ENCODE measurements around the gene STX1A. TPM values are rescaled to one million over a fixed set of nuclear protein-coding genes. Genes with fewer than 3 reads are reported as not detected.

Gene STX1A
- total RNA-seq, 8 experiments from 2014 or later: 7.1 to 50.5 (median 17.0) TPM

DNA sequence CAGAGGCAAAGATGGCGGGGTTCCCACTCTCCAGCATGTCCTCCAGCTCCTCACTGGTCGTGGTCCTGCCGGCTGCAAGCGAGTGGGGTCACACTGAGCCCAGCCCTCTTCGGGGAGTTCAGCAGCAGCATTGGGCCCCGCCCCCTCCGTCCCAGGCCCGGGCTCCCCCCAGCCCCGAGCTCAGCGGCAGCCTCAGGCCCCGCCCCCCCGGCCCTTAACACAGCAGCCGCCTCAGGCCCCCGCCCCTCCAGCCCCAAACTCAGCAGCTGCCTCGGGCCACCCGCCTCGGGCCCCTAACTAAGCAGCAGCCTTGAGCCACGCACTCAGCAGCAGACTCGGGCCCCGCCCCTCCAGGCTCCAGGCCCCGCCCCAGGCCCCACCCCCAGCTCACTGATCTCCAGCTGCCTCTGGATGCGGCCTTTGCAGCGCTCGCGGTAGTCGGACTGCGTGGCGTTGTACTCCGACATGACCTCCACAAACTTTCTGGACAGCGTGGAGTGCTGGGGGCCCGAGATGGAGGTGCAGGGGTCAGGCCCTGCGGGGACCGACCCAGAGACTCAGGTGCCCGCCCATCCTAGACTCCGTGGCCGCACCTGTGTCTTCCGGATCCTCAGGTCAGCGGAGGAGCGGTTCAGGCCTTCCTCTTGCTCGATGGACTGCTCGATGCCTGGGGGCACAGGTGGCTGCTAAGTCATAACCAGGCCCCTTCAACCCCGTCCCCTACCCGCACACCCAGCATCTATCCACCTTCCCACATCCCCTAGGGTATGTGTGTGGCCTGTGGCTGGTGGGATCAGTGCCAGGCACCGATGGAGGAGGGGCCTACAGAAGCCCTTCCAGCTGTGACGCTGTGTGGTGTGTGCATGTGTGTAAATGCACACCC is 15.5 kb downstream of the STX1A start:
- peak; percentile 11 to 88 (median 82) for ATAC-seq (replicated peaks in 6 of 8)
- peak overlapping the region; percentile 56 to 82 for H3K27ac ChIP-seq
- H3K4me1 ChIP-seq (replicated peaks in 1 of 2): peaks cover 12 to 31% of the 10 kb centered on the region in 2 donors
- in situ Hi-C loops (cut with MboI; ENCODE audit: low pct_unique_long_range_greater_than_20kb in 2 of 9, low sequenced_read_pairs in 9 of 9, unreplicated experiment in 9 of 9): no loop called here
- peak overlapping the region in 2 of 5 donors; percentile 11 to 26 for H3K4me3 ChIP-seq
- WGBS, 10 experiments: 0% methylated on average over 1 of the region's 45 CpGs; no CpG with 5 or more reads in 9 of the 10 experiments

DNA sequence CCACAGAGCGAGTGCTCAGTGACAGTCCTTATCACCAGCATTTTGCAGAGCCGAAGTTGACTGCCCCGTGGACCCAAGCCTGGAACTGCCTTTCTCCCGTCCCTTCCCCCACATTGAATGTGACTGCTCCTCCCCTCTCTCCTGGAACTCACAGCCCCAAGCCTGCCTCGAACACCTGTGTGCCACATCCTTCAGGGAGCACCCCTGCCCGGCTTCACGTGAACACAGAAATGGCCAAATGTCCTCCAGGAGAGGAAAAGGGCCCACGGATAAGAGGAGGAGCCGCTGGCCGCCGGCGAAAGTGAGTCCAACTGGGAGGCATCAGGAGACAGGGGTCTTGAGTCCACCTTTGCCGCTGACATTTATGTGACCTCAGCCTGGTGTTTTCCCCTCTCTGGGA is 16.2 kb downstream of the STX1A start:
- peak overlapping the region in 2 of 5 donors; percentile 11 to 26 for H3K4me3 ChIP-seq
- H3K27ac ChIP-seq: peak overlapping the region; percentile 31 to 59
- in situ Hi-C loops (cut with MboI; ENCODE audit: low pct_unique_long_range_greater_than_20kb in 2 of 9, low sequenced_read_pairs in 9 of 9, unreplicated experiment in 9 of 9): no loop called here
- peaks cover 12 to 31% of the 10 kb centered on the region in 2 donors for H3K4me1 ChIP-seq (replicated peaks in 1 of 2)
- 40 to 100% (median 57%) methylated on average over 1 to 7 of the region's 13 CpGs; no CpG with 5 or more reads in 5 of the 10 experiments for WGBS, 10 experiments
- ATAC-seq (replicated peaks in 6 of 8): no peak

DNA sequence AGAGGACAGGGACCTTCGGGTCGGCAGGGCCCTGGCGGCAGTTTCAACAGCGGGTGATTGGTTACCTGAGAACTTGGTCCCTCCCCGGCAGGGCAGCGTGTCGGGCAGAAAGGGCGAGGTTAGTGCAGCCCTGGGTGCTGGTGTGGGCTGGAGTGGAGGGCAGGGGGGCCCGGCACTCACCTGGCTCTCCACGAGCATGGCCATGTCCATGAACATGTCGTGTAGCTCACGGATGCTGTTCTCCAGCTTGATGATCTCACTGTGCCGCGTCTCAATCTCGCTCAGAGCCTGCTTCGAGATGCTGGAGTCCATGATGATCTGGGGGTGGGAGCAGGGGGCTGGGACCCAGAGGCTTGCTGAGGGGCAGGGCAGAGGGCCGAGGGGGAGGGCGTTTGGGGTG is 16.8 kb downstream of the STX1A start:
- in situ Hi-C loops (cut with MboI; ENCODE audit: low pct_unique_long_range_greater_than_20kb in 2 of 9, low sequenced_read_pairs in 9 of 9, unreplicated experiment in 9 of 9): no loop called here
- 89 to 100% (median 100%) methylated on average over 1 to 4 of the region's 18 CpGs; no CpG with 5 or more reads in 7 of the 10 experiments for WGBS, 10 experiments
- peaks cover 12 to 31% of the 10 kb centered on the region in 2 donors for H3K4me1 ChIP-seq (replicated peaks in 1 of 2)
- H3K4me3 ChIP-seq: no peak overlapping the region
- ATAC-seq (replicated peaks in 6 of 8): no peak
- H3K27ac ChIP-seq: no peak overlapping the region

DNA sequence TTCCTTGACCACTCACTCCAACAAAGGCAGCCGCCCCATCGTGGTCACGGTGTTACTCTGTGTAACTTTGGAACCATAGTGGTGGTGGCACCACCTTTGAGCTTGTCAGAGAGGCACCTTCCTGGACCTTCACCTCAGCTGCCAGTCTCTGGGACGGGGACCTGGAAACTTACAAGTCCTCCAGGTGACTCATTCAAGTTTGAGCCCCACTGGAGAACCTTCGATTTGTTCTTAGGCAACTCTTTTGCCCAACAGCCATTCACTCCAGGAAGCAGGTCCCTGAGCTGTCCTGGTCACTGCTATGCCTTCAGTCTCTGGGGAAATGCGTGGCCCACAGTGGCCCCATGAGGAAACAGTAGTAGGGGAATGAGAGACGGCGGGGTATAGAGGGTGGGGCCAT is 17.2 kb downstream of the STX1A start:
- no peak overlapping the region for H3K4me3 ChIP-seq

DNA sequence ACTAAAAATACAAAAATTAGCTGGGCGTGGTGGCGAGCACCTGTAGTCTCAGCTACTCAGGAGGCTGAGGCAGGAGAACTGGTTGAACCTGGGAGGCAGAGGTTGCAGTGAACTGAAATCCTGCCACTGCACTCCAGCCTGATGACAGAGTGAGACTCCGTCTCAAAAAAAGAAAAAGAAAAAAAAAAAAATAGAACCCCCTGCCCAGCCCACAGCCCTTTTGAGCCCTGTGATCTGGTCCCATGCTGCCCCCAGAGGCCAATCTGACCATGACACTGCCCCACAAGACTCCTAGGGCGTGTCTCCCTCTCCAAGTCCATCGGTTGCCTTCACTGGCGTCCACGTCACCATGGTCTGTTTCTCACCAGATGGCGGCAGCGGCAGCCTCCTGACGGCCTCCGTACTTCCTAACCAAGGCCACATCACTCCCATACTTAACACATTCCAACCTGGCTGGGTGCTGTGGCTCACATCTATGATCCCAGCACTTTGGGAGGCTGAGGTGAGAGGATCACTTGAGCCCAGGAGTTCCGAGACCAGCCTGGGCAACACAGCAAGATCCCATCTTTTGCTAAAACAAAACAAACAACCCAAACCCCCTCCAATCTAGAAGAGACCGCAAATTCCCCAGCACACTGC is 18.0 kb downstream of the STX1A start:
- no peak overlapping the region for H3K27ac ChIP-seq
- H3K4me3 ChIP-seq: no peak overlapping the region
- H3K4me1 ChIP-seq (replicated peaks in 1 of 2): peaks cover 12 to 26% of the 10 kb centered on the region in 2 donors
- 0 to 100% (median 71%) methylated on average over 1 to 9 of the region's 13 CpGs; no CpG with 5 or more reads in 2 of the 10 experiments for WGBS, 10 experiments
- in situ Hi-C loops (cut with MboI; ENCODE audit: low pct_unique_long_range_greater_than_20kb in 2 of 9, low sequenced_read_pairs in 9 of 9, unreplicated experiment in 9 of 9): no loop called here
- ATAC-seq (replicated peaks in 6 of 8): peak in 3 of 8 experiments; percentile 53 to 82 (median 63)

More for the DNA sequence above, 17.2 kb downstream of the STX1A start:
- WGBS, 10 experiments: 90 to 100% (median 97%) methylated on average over 1 to 4 of the region's 8 CpGs; no CpG with 5 or more reads in 6 of the 10 experiments
- in situ Hi-C loops (cut with MboI; ENCODE audit: low pct_unique_long_range_greater_than_20kb in 2 of 9, low sequenced_read_pairs in 9 of 9, unreplicated experiment in 9 of 9): no loop called here
- no peak for ATAC-seq (replicated peaks in 6 of 8)
- H3K4me1 ChIP-seq (replicated peaks in 1 of 2): peaks cover 12 to 28% of the 10 kb centered on the region in 2 donors
- H3K27ac ChIP-seq: no peak overlapping the region

DNA sequence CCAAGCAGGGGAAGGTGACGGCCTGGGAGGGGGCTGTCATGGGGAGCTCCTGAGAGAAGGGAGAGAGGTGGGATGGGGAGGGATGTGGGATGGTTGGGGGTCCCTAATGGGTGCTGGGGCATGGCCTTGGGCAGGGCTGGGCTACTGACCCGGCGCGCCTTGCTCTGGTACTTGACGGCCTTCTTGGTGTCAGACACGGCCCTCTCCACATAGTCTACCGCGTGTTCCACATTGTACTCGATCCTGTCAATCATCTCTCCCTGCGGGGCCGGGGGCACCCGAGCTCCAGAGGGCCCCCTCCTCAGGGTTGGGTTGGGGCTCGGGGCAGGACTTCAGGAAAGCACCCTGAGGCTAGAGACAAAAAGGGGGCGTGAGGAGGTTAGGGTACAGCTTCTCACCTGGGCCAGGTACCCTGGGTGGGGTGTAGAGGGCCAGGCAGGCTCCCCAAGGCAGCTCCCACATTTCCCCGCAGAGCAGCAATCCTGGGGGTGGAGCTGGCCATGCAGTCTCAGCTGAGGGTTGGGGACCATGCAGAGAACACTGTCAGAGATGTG is 18.8 kb downstream of the STX1A start:
- ATAC-seq (replicated peaks in 6 of 8): no peak
- no CpG with 5 or more reads among the region's 15 CpGs for WGBS, 10 experiments
- H3K4me1 ChIP-seq (replicated peaks in 1 of 2): peaks cover 12 to 23% of the 10 kb centered on the region in 2 donors
- no peak overlapping the region for H3K4me3 ChIP-seq
- no peak overlapping the region for H3K27ac ChIP-seq
- in situ Hi-C loops (cut with MboI; ENCODE audit: low pct_unique_long_range_greater_than_20kb in 2 of 9, low sequenced_read_pairs in 9 of 9, unreplicated experiment in 9 of 9): no loop called here

DNA sequence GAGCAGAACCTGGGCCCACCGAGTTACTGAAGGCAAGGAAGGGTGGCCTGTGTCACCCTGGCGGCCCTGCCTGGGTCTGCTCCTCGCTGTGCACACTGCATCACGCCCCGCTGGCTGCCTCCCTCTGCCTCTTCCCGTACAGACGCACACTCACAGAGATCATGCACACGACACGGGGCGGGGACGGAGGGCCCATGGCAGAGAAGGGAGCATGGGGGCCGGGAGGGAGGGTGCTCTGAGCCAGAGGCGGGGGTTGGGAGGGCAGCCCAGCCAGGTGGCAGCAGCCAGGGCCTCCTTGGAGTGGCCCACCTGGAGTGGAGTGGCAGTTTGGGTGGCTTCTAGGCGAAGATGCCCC is 19.4 kb downstream of the STX1A start:
- 100% methylated on average over 1 of the region's 14 CpGs; no CpG with 5 or more reads in 9 of the 10 experiments for WGBS, 10 experiments
- peaks cover 12 to 17% of the 10 kb centered on the region in 2 donors for H3K4me1 ChIP-seq (replicated peaks in 1 of 2)
- in situ Hi-C loops (cut with MboI; ENCODE audit: low pct_unique_long_range_greater_than_20kb in 2 of 9, low sequenced_read_pairs in 9 of 9, unreplicated experiment in 9 of 9): no loop called here
- no peak overlapping the region for H3K27ac ChIP-seq
- H3K4me3 ChIP-seq: no peak overlapping the region
- no peak for ATAC-seq (replicated peaks in 6 of 8)

DNA sequence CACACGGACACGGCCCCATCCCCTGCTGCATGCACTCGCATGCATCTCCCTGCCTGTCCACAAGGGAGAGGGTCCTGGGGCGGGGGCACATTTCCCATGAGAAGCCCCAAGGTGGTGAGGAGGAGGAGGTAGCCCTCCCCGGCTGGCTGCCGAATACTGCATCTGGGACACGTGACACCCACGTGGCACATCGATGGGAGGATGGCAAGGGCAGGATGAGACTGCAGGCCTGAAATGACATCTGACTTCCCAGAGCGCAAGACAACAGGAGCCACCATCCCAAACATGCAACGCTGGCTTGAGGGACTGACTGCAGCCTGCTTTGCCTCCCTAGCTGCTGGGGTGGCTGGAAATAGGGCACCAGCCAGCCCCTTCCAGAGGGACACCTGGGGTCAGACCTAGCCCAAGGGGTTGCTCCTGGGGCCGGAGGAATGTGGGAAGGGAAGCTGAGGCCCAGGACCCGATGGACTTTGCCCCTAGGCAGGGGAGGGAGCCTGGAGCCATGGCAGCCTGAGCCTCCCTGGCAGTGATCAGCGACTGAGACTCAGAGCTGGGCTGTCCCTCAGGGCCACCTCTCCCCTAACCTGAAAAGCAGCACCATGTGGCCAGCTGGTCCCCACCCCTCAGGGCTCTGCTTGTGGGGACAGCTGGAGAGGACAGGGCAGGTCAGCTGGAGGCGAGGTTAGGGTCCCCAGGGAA is 19.9 kb downstream of the STX1A start:
- WGBS, 10 experiments: 100% methylated on average over 2 of the region's 15 CpGs; no CpG with 5 or more reads in 9 of the 10 experiments

DNA sequence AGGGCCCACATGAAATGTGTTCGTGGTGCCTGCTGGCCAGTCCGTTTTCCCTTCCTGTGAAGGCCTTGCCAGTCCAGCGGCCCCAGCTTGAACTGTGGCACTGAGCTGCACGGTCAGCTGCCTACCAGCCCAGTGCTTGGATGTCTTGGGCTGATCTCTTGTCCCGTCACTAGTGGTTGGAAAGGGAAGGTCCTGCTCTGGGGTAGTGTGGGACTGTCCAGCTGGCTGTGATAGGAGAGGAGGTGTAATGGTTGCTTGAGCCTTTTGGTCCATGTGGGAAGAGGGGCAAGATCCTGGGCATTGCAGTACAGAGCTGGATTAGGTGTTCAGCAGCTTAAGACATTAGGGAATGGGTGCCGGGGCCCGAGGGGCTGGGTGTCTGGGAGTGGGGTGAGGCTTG is 21.1 kb downstream of the STX1A start:
- WGBS, 10 experiments: 33 to 100% (median 65%) methylated on average over 2 to 3 of the region's 7 CpGs; no CpG with 5 or more reads in 6 of the 10 experiments
- no peak for ATAC-seq (replicated peaks in 6 of 8)

More for the DNA sequence above, 19.9 kb downstream of the STX1A start:
- peaks cover 10 to 12% of the 10 kb centered on the region in 2 donors for H3K4me1 ChIP-seq (replicated peaks in 1 of 2)
- in situ Hi-C loops (cut with MboI; ENCODE audit: low pct_unique_long_range_greater_than_20kb in 2 of 9, low sequenced_read_pairs in 9 of 9, unreplicated experiment in 9 of 9): no loop called here
- no peak overlapping the region for H3K27ac ChIP-seq
- no peak overlapping the region for H3K4me3 ChIP-seq
- ATAC-seq (replicated peaks in 6 of 8): no peak

DNA sequence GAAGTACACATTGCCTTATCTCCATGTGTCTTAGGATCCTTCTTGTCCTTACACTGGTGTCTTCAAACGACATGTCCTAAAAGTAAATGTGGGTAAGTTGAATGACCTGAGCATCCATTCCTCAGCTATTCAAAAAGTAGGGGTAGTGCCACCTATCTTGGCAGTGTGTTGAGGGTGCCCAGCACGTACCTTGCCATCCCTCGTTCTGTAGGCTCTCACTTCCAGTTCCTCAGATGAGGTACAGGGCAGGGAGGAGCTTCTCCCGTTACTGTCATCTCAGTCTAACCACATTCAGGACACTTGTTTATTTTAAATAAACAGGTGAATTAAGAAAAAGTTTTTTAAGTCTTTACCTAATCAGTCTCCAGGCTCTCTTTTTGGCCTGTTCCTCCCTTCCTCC is 23.1 kb downstream of the STX1A start:
- no peak overlapping the region for H3K4me3 ChIP-seq
- in situ Hi-C loops (cut with MboI; ENCODE audit: low pct_unique_long_range_greater_than_20kb in 2 of 9, low sequenced_read_pairs in 9 of 9, unreplicated experiment in 9 of 9): no loop called here
- no peak overlapping the region for H3K27ac ChIP-seq
- WGBS, 10 experiments: 0 to 100% (median 95%) methylated on average over 1 to 4 of the region's 4 CpGs; no CpG with 5 or more reads in 3 of the 10 experiments
- no peaks in the 10 kb centered on the region for H3K4me1 ChIP-seq (replicated peaks in 1 of 2)
- no peak for ATAC-seq (replicated peaks in 6 of 8)

More for the DNA sequence above, 21.1 kb downstream of the STX1A start:
- Histone ChIP-seq H3K27ac (no peak overlapping the region), H3K4me3 (no peak overlapping the region), H3K4me1 (replicated peaks in 1 of 2) (peaks cover 4% of the 10 kb centered on the region in 2 donors)
- in situ Hi-C loops (cut with MboI; ENCODE audit: low pct_unique_long_range_greater_than_20kb in 2 of 9, low sequenced_read_pairs in 9 of 9, unreplicated experiment in 9 of 9): no loop called here

DNA sequence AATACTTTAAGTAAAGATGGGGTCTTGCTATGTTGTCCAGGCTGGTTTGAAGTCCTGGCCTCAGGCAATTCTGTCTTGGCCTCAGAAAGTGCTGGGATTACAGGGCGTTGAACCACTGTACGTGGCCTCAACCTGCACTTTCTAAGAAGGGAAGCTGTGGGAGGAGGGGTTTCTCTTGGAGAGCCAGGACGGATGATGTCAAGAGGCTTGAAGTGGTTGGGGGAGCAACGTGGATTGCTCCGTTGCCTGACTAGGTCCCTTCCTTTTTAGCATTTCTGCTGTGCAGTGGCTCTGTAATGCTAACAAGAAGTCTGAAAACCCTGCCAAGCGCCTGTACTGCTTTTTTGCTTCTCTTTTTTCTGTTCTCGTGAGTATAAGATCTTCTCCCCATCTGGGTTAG is 28.8 kb downstream of the STX1A start:
- WGBS, 10 experiments: 83 to 100% (median 91%) methylated on average over 3 to 5 of the region's 7 CpGs; no CpG with 5 or more reads in 4 of the 10 experiments
- in situ Hi-C loops (cut with MboI; ENCODE audit: low pct_unique_long_range_greater_than_20kb in 2 of 9, low sequenced_read_pairs in 9 of 9, unreplicated experiment in 9 of 9): no loop called here
- Histone ChIP-seq H3K4me1 (replicated peaks in 1 of 2) (no peaks in the 10 kb centered on the region), H3K27ac (no peak overlapping the region), H3K4me3 (no peak overlapping the region)
- no peak for ATAC-seq (replicated peaks in 6 of 8)

DNA sequence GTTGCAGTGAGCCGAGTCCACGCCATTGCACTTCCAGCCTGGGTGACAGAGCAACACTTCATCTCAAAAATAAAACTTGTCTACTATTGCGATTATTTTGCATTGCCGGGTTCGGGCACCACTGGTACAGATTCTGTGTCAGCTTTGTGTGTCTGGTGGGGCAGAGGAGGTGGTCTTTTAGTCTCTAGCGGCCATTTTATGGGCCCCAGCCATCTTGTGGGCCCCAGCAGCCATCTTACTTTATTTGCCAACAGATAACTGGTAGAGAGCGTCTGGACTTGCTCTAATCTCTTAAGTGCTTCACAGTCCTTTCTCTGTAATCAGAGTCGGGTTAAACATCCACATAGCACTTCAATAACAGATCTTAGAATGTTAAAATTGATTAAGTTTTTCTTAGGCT is 31.2 kb downstream of the STX1A start:
- no peak overlapping the region for H3K27ac ChIP-seq
- WGBS, 10 experiments: 86 to 100% (median 98%) methylated on average over 1 to 8 of the region's 8 CpGs; no CpG with 5 or more reads in 1 of the 10 experiments
- H3K4me3 ChIP-seq: no peak overlapping the region
- ATAC-seq (replicated peaks in 6 of 8): no peak
- peaks cover 0 to 5% of the 10 kb centered on the region in 2 donors for H3K4me1 ChIP-seq (replicated peaks in 1 of 2)
- in situ Hi-C loops (cut with MboI; ENCODE audit: low pct_unique_long_range_greater_than_20kb in 2 of 9, low sequenced_read_pairs in 9 of 9, unreplicated experiment in 9 of 9): no loop called here
